ENCODE measurements around the gene ENOX1. TPM values are rescaled to one million over a fixed set of nuclear protein-coding genes. Genes with fewer than 3 reads are reported as not detected.

ENOX1 gene
- total RNA-seq, 1 experiment from 2014 or later, result 0.35 TPM

GRCh38 chr13:43551897-43552456 lies 234.8 kb downstream of the ENOX1 start:
- CTCF ChIA-PET, result interaction anchor here (0.6 kb wide), 1 partner anchor 504 kb away, joined by 8 read pairs; no protein-coding TSS in a partner anchor

GRCh38 chr13:43546816-43547215 lies 240.0 kb downstream of the ENOX1 start:
- H3K4me2 ChIP-seq, result no peak overlapping the region
- H3K9me3 ChIP-seq (ENCODE audit: insufficient read depth, low read depth), result no peaks in the 10 kb centered on the region
- no peaks in the 10 kb centered on the region for H4K20me1 ChIP-seq (ENCODE audit: insufficient read depth)
- no peaks in the 10 kb centered on the region for H3K27me3 ChIP-seq (ENCODE audit: insufficient read depth, low read depth)
- no peaks in the 10 kb centered on the region for H3K4me1 ChIP-seq (replicated peaks; ENCODE audit: insufficient read depth)
- no TSS peak for BruUV-seq (replicated peaks)
- no peaks in the 10 kb centered on the region for H3F3A ChIP-seq (ENCODE audit: insufficient read depth, low read depth)
- POLR2A ChIA-PET (ENCODE audit: unreplicated experiment), result no interaction called here
- TF ChIP-seq CTCF (conservative IDR thresholded peaks at IDR 0.05), result no peak
- TF ChIP-seq EZH2 (IDR thresholded peaks at IDR 0.05; ENCODE audit: low read depth), result no peak
- H2AFZ ChIP-seq, result no peak overlapping the region
- no peaks in the 10 kb centered on the region for H3K36me3 ChIP-seq (ENCODE audit: low read depth)
- H3K27ac ChIP-seq, result no peak overlapping the region
- intact Hi-C loops (cut with micrococcal nuclease; ENCODE audit: unreplicated experiment), result no loop called here
- H3K79me2 ChIP-seq (ENCODE audit: low read depth), result no peaks in the 10 kb centered on the region
- H3K4me3 ChIP-seq, result no peak overlapping the region
- no peak for DNase-seq
- no peaks in the 10 kb centered on the region for H3K9me2 ChIP-seq (ENCODE audit: insufficient read depth)
- CTCF ChIA-PET, result no interaction called here

More at GRCh38 chr13:43551897-43552456, 234.8 kb downstream of the ENOX1 start:
- no peaks in the 10 kb centered on the region for H3K27me3 ChIP-seq (ENCODE audit: insufficient read depth, low read depth)
- H4K20me1 ChIP-seq (ENCODE audit: insufficient read depth), result no peaks in the 10 kb centered on the region
- DNase-seq, result peak in 1 of 2 experiments; percentile 56
- no peak overlapping the region for H2AFZ ChIP-seq
- no TSS peak for BruUV-seq (replicated peaks)
- POLR2A ChIA-PET (ENCODE audit: unreplicated experiment), result interaction anchor here (0.6 kb wide), 1 partner anchor 15 kb away, joined by 6 read pairs; no protein-coding TSS in a partner anchor
- no peak overlapping the region for H3K27ac ChIP-seq
- H3K4me3 ChIP-seq, result no peak overlapping the region
- H3K4me1 ChIP-seq (replicated peaks; ENCODE audit: insufficient read depth), result no peaks in the 10 kb centered on the region
- H3K9me2 ChIP-seq (ENCODE audit: insufficient read depth), result no peaks in the 10 kb centered on the region
- no peaks in the 10 kb centered on the region for H3K79me2 ChIP-seq (ENCODE audit: low read depth)
- no peaks in the 10 kb centered on the region for H3K36me3 ChIP-seq (ENCODE audit: low read depth)
- H3K4me2 ChIP-seq, result no peak overlapping the region
- H3F3A ChIP-seq (ENCODE audit: insufficient read depth, low read depth), result no peaks in the 10 kb centered on the region
- no peaks in the 10 kb centered on the region for H3K9me3 ChIP-seq (ENCODE audit: insufficient read depth, low read depth)
- intact Hi-C loops (cut with micrococcal nuclease; ENCODE audit: unreplicated experiment), result no loop called here
- TF ChIP-seq EZH2 (IDR thresholded peaks at IDR 0.05; ENCODE audit: low read depth) (no peak), CTCF (conservative IDR thresholded peaks at IDR 0.05) (no peak)

- Histone ChIP-seq H3K79me2 (ENCODE audit: low read depth) (no peaks in the 10 kb centered on the region), H3K4me3 (no peak overlapping the region), H3K27ac (no peak overlapping the region), H3K4me2 (no peak overlapping the region), H3K9me3 (ENCODE audit: insufficient read depth, low read depth) (no peaks in the 10 kb centered on the region), H3F3A (ENCODE audit: insufficient read depth, low read depth) (no peaks in the 10 kb centered on the region), H3K9me2 (ENCODE audit: insufficient read depth) (no peaks in the 10 kb centered on the region), H3K4me1 (replicated peaks; ENCODE audit: insufficient read depth) (no peaks in the 10 kb centered on the region), H3K36me3 (ENCODE audit: low read depth) (no peaks in the 10 kb centered on the region), H4K20me1 (ENCODE audit: insufficient read depth) (no peaks in the 10 kb centered on the region), H3K27me3 (ENCODE audit: insufficient read depth, low read depth) (no peaks in the 10 kb centered on the region), H2AFZ (no peak overlapping the region)
- DNase-seq, result no peak
- TF ChIP-seq EZH2 (IDR thresholded peaks at IDR 0.05; ENCODE audit: low read depth) (no peak), CTCF (conservative IDR thresholded peaks at IDR 0.05) (no peak)
- ChIA-PET POLR2A (ENCODE audit: unreplicated experiment) (no interaction called here), CTCF (no interaction called here)
- BruUV-seq (replicated peaks), result no TSS peak
- intact Hi-C loops (cut with micrococcal nuclease; ENCODE audit: unreplicated experiment), result no loop called here
These were observed 240.5 kb downstream of the ENOX1 start for GRCh38 chr13:43546251-43546650.
